ENCODE measurements around the gene CAPZA2.

Gene CAPZA2

DNA sequence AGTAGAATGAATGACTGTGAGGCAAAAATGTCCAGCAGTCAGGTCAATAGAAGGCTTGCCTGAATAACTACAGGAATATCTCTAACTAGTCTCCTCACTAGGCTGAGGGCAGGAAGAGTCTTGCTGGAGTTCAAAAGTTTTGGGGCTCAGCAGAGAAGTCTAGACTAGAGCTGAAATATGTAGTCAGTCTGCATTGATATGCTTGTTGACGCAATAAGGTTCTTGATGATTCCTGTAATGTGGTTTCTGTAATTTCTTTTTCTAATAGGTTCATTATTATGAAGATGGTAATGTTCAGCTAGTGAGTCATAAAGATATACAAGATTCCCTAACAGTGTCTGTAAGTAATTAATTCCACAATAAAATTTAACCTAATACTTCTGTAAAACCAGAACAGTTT lies 49.4 kb downstream of the CAPZA2 start:
- Histone ChIP-seq H3K27ac (ENCODE audit: extremely low read depth, low read depth, low read length) (no peak overlapping the region), H3K4me3 (ENCODE audit: low read depth, low read length) (no peak overlapping the region), H3K36me3 (ENCODE audit: control insufficient read depth in 2 of 2, insufficient read depth in 1 of 2, low read length in 2 of 2) (peaks cover 47 to 60% of the 10 kb centered on the region in 2 experiments), H3K9me3 (ENCODE audit: control insufficient read depth, insufficient read depth, low read depth, low read length) (no peaks in the 10 kb centered on the region), H3K4me1 (ENCODE audit: control insufficient read depth, insufficient read depth, low read length) (no peaks in the 10 kb centered on the region)
- ChIA-PET POLR2A (no interaction called here), CTCF (interaction anchor here (0.8 kb wide), 1 partner anchor 17 kb away, joined by 3 read pairs; no protein-coding TSS in a partner anchor)
- TF ChIP-seq ZNF366 (tag by site-specific recombination; conservative IDR thresholded peaks at IDR 0.05) = no peak
- TF ChIP-seq ZNF138 (tag by site-specific recombination; IDR thresholded peaks at IDR 0.05; ENCODE audit: borderline replicate concordance) = no peak
- TF ChIP-seq ZNF571 (tag by site-specific recombination; IDR thresholded peaks at IDR 0.05) = no peak
- no peak for TF ChIP-seq GLIS2 (tag by site-specific recombination; IDR thresholded peaks at IDR 0.05)
- TF ChIP-seq KLF10 (tag by site-specific recombination; IDR thresholded peaks at IDR 0.05) = no peak
- no peak for TF ChIP-seq ZNF624 (tag by site-specific recombination; IDR thresholded peaks at IDR 0.05)
- TF ChIP-seq KLF16 (tag by site-specific recombination; IDR thresholded peaks at IDR 0.05) = no peak
- TF ChIP-seq ZNF521 (tag by site-specific recombination; IDR thresholded peaks at IDR 0.05) = no peak
- TF ChIP-seq ZNF311 (tag by site-specific recombination; IDR thresholded peaks at IDR 0.05; ENCODE audit: borderline replicate concordance) = no peak
- TF ChIP-seq ZNF843 (tag by site-specific recombination; IDR thresholded peaks at IDR 0.05) = no peak
- no peak for TF ChIP-seq ZNF48 (tag by site-specific recombination; IDR thresholded peaks at IDR 0.05)
- TF ChIP-seq ZNF76 (tag by site-specific recombination; IDR thresholded peaks at IDR 0.05; ENCODE audit: borderline replicate concordance, low read depth) = no peak
- TF ChIP-seq ZNF121 (tag by site-specific recombination; IDR thresholded peaks at IDR 0.05) = no peak
- no peak for TF ChIP-seq ZNF394 (tag by site-specific recombination; IDR thresholded peaks at IDR 0.05; ENCODE audit: borderline replicate concordance)
- no peak for TF ChIP-seq ZNF350 (tag by site-specific recombination; IDR thresholded peaks at IDR 0.05)
- TF ChIP-seq ZNF776 (tag by site-specific recombination; IDR thresholded peaks at IDR 0.05; ENCODE audit: borderline replicate concordance) = no peak
- no peak for TF ChIP-seq PRDM1 (tag by site-specific recombination; IDR thresholded peaks at IDR 0.05)
- TF ChIP-seq ZNF561 (tag by site-specific recombination; IDR thresholded peaks at IDR 0.05; ENCODE audit: borderline replicate concordance) = no peak
- no peak for TF ChIP-seq ZNF221 (tag by site-specific recombination; IDR thresholded peaks at IDR 0.05; ENCODE audit: borderline replicate concordance)
- TF ChIP-seq, protein P1, sequence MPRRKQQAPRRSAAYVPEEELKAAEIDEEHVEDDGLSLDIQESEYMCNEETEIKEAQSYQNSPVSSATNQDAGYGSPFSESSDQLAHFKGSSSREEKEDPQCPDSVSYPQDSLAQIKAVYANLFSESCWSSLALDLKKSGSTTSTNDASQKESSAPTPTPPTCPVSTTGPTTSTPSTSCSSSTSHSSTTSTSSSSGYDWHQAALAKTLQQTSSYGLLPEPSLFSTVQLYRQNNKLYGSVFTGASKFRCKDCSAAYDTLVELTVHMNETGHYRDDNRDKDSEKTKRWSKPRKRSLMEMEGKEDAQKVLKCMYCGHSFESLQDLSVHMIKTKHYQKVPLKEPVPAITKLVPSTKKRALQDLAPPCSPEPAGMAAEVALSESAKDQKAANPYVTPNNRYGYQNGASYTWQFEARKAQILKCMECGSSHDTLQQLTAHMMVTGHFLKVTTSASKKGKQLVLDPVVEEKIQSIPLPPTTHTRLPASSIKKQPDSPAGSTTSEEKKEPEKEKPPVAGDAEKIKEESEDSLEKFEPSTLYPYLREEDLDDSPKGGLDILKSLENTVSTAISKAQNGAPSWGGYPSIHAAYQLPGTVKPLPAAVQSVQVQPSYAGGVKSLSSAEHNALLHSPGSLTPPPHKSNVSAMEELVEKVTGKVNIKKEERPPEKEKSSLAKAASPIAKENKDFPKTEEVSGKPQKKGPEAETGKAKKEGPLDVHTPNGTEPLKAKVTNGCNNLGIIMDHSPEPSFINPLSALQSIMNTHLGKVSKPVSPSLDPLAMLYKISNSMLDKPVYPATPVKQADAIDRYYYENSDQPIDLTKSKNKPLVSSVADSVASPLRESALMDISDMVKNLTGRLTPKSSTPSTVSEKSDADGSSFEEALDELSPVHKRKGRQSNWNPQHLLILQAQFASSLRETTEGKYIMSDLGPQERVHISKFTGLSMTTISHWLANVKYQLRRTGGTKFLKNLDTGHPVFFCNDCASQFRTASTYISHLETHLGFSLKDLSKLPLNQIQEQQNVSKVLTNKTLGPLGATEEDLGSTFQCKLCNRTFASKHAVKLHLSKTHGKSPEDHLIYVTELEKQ (tag by site-specific recombination; IDR thresholded peaks at IDR 0.05; ENCODE audit: borderline replicate concordance) = no peak

DNA sequence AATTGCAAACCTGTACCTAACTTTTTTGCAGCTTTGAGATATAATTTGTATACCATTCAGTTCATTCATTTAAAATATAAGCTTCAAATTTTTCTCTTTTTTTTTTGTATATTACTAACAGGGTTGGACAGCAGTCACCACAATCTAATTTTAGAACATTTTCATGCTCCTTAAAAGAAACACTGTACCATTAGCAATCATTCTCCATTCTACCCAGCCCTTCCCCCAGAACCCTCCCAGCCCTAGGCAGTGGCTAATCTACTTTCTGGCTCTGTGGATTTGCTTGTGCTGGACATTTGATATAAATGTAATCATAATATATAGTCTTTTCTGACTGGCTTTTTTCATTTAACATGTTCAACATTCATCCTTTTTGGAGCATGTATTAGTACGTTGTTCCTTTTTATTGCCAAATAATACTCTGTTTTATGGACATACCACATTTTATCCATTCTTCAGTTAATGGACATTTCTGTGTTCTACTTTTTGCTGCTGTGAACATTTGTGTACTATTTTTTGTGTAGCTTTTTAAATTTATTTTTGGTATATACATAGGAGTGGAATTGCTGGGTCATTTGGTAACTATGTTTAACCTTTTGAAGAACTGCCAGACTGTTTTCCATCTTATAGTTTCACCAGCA lies 50.0 kb downstream of the CAPZA2 start:
- ChIA-PET CTCF (interaction anchor here (0.8 kb wide), 1 partner anchor 16 kb away, joined by 3 read pairs; no protein-coding TSS in a partner anchor), POLR2A (no interaction called here)
- TF ChIP-seq ZNF146 (tag by site-specific recombination; IDR thresholded peaks at IDR 0.05) (peak; percentile 61), SCRT1 (tag by site-specific recombination; IDR thresholded peaks at IDR 0.05; ENCODE audit: borderline replicate concordance) (no peak)

More for the DNA sequence above, 50.0 kb downstream of the CAPZA2 start:
- Histone ChIP-seq H3K27ac (ENCODE audit: extremely low read depth, low read depth, low read length) (no peak overlapping the region), H3K4me1 (ENCODE audit: control insufficient read depth, insufficient read depth, low read length) (no peaks in the 10 kb centered on the region), H3K4me3 (ENCODE audit: low read depth, low read length) (no peak overlapping the region), H3K36me3 (ENCODE audit: control insufficient read depth in 2 of 2, insufficient read depth in 1 of 2, low read length in 2 of 2) (peaks cover 49 to 60% of the 10 kb centered on the region in 2 experiments), H3K9me3 (ENCODE audit: control insufficient read depth, insufficient read depth, low read depth, low read length) (no peaks in the 10 kb centered on the region)

All from HEK293 (cell line).